HEK293 (cell line): ENCODE results near the gene ADCY6.
A peak's percentile ranks its signal among the peaks of the same experiment; 100 is the strongest.

Experiments
- AEBP2 ChIP-seq: fragments of 450-650 bp; formaldehyde crosslinking; IDR thresholded peaks from 2 replicates; pipeline ENCODE4 v1.5.1; 2016; ENCODE audit warnings: missing biosample characterization, missing genetic modification characterization, borderline replicate concordance
- KLF1 ChIP-seq: fragments of 450-650 bp; formaldehyde crosslinking; IDR thresholded peaks from 2 replicates; pipeline ENCODE4 v1.5.1; 2016; ENCODE audit warnings: missing biosample characterization, missing genetic modification characterization
- PRDM2 ChIP-seq: fragments of 450-650 bp; formaldehyde crosslinking; IDR thresholded peaks from 2 replicates; pipeline ENCODE4 v1.5.1; 2016; ENCODE audit warnings: missing biosample characterization, missing genetic modification characterization, borderline replicate concordance
- PRDM4 ChIP-seq: fragments of 450-650 bp; formaldehyde crosslinking; IDR thresholded peaks from 2 replicates; pipeline ENCODE4 v1.5.1; 2017; ENCODE audit warnings: missing biosample characterization, missing genetic modification characterization
- SCRT1 ChIP-seq: fragments of 450-650 bp; formaldehyde crosslinking; IDR thresholded peaks from 2 replicates; pipeline ENCODE4 v1.5.1; 2016; ENCODE audit warnings: missing biosample characterization, missing genetic modification characterization, borderline replicate concordance
- SETDB1 ChIP-seq: IDR thresholded peaks from one replicate; pipeline ENCODE4 v1.6.1; 2017; ENCODE audit warnings: mild to moderate bottlenecking, low read length, moderate library complexity, mixed read lengths; ENCODE audit not compliant: insufficient read length
- ZBTB1 ChIP-seq: fragments of 450-650 bp; formaldehyde crosslinking; IDR thresholded peaks from 2 replicates; pipeline ENCODE4 v1.5.1; 2016; ENCODE audit warnings: missing biosample characterization, missing genetic modification characterization
- ZBTB17 ChIP-seq: fragments of 450-650 bp; formaldehyde crosslinking; IDR thresholded peaks from 2 replicates; pipeline ENCODE4 v1.5.1; 2016; ENCODE audit warnings: missing biosample characterization, missing genetic modification characterization
- ZBTB21 ChIP-seq: fragments of 450-650 bp; formaldehyde crosslinking; IDR thresholded peaks from 2 replicates; pipeline ENCODE4 v1.5.1; 2017; ENCODE audit warnings: missing biosample characterization, missing genetic modification characterization
- ZBTB8A ChIP-seq: fragments of 450-650 bp; formaldehyde crosslinking; IDR thresholded peaks from 2 replicates; pipeline ENCODE4 v1.5.1; 2016; ENCODE audit warnings: missing biosample characterization, missing genetic modification characterization
- ZFHX2 ChIP-seq: fragments of 450-650 bp; formaldehyde crosslinking; conservative IDR thresholded peaks from 2 replicates; pipeline ENCODE4 v1.5.1; 2016; ENCODE audit warnings: missing biosample characterization, missing genetic modification characterization
- ZFP41 ChIP-seq: fragments of 450-650 bp; formaldehyde crosslinking; IDR thresholded peaks from 2 replicates; pipeline ENCODE4 v1.5.1; 2016; ENCODE audit warnings: missing biosample characterization, missing genetic modification characterization, borderline replicate concordance
- ZIC2 ChIP-seq: fragments of 450-650 bp; formaldehyde crosslinking; IDR thresholded peaks from 2 replicates; pipeline ENCODE4 v1.5.1; 2016; ENCODE audit warnings: missing biosample characterization, missing genetic modification characterization
- ZNF132 ChIP-seq: fragments of 450-650 bp; formaldehyde crosslinking; IDR thresholded peaks from 2 replicates; pipeline ENCODE4 v1.5.1; 2017; ENCODE audit warnings: missing biosample characterization, missing genetic modification characterization, borderline replicate concordance
- ZNF169 ChIP-seq: fragments of 450-650 bp; formaldehyde crosslinking; IDR thresholded peaks from 2 replicates; pipeline ENCODE4 v1.5.1; 2016; ENCODE audit warnings: missing biosample characterization, missing genetic modification characterization
- ZNF248 ChIP-seq: fragments of 450-650 bp; formaldehyde crosslinking; IDR thresholded peaks from 2 replicates; pipeline ENCODE4 v1.5.1; 2017; ENCODE audit warnings: missing biosample characterization, missing genetic modification characterization
- ZNF302 ChIP-seq: fragments of 450-650 bp; formaldehyde crosslinking; IDR thresholded peaks from 2 replicates; pipeline ENCODE4 v1.5.1; 2016; ENCODE audit warnings: missing biosample characterization, missing genetic modification characterization, low read depth
- ZNF362 ChIP-seq: fragments of 450-650 bp; formaldehyde crosslinking; IDR thresholded peaks from 2 replicates; pipeline ENCODE4 v1.5.1; 2016; ENCODE audit warnings: missing biosample characterization, missing genetic modification characterization
- ZNF416 ChIP-seq: fragments of 450-650 bp; formaldehyde crosslinking; IDR thresholded peaks from 2 replicates; pipeline ENCODE4 v1.5.1; 2016; ENCODE audit warnings: missing biosample characterization, missing genetic modification characterization
- ZNF426 ChIP-seq: fragments of 450-650 bp; formaldehyde crosslinking; IDR thresholded peaks from 2 replicates; pipeline ENCODE4 v1.5.1; 2017; ENCODE audit warnings: missing biosample characterization, missing genetic modification characterization, mild to moderate bottlenecking, inconsistent platforms, moderate library complexity
- ZNF488 ChIP-seq: fragments of 450-650 bp; formaldehyde crosslinking; IDR thresholded peaks from 2 replicates; pipeline ENCODE4 v1.5.1; 2016; ENCODE audit warnings: missing biosample characterization, missing genetic modification characterization
- ZNF510 ChIP-seq: fragments of 450-650 bp; formaldehyde crosslinking; IDR thresholded peaks from 2 replicates; pipeline ENCODE4 v1.5.1; 2018; ENCODE audit warnings: mild to moderate bottlenecking, missing genetic modification characterization, missing biosample characterization; ENCODE audit not compliant: insufficient replicate concordance
- ZNF585B ChIP-seq: fragments of 450-650 bp; formaldehyde crosslinking; IDR thresholded peaks from 2 replicates; pipeline ENCODE4 v1.5.1; 2016; ENCODE audit warnings: missing biosample characterization, missing genetic modification characterization
- ZNF610 ChIP-seq: fragments of 450-650 bp; formaldehyde crosslinking; IDR thresholded peaks from 2 replicates; pipeline ENCODE4 v1.5.1; 2016; ENCODE audit warnings: missing biosample characterization, missing genetic modification characterization, borderline replicate concordance
- ZNF670 ChIP-seq: fragments of 450-650 bp; formaldehyde crosslinking; IDR thresholded peaks from 2 replicates; pipeline ENCODE4 v1.5.1; 2016; ENCODE audit warnings: missing biosample characterization, missing genetic modification characterization, low read depth
- ZNF768 ChIP-seq: fragments of 450-650 bp; formaldehyde crosslinking; IDR thresholded peaks from 2 replicates; pipeline ENCODE4 v1.5.1; 2018; ENCODE audit warnings: missing biosample characterization, mild to moderate bottlenecking, missing genetic modification characterization
- ZSCAN23 ChIP-seq: fragments of 450-650 bp; formaldehyde crosslinking; IDR thresholded peaks from 2 replicates; pipeline ENCODE4 v1.5.1; 2016; ENCODE audit warnings: missing biosample characterization, missing genetic modification characterization

The ADCY6 gene

GRCh38 chr12:48716493-48717251 is 72.2 kb downstream of the ADCY6 start, which contains the start of gene CCNT1 (continued):
- no peak for TF ChIP-seq ZNF488 (tag by site-specific recombination)
- TF ChIP-seq ZNF169 (tag by site-specific recombination): peak; percentile 53; the same call in 1 of the 2 replicates
- no peak for TF ChIP-seq ZNF416 (tag by site-specific recombination)
- TF ChIP-seq ZBTB8A (tag by site-specific recombination): peak; percentile 99
- TF ChIP-seq ZFHX2 (tag by site-specific recombination): peak; percentile 98
- TF ChIP-seq ZNF132 (tag by site-specific recombination): no peak
- peak; percentile 25; the same call in 1 of the 2 replicates for TF ChIP-seq ZIC2
- TF ChIP-seq ZNF248 (tag by site-specific recombination): no peak
- peak; percentile 85 for TF ChIP-seq ZBTB17
- TF ChIP-seq SETDB1: peak; percentile 48
- TF ChIP-seq SCRT1: no peak
- peak; percentile 98 for TF ChIP-seq ZBTB21 (tag by site-specific recombination)
- peak; percentile 99 for TF ChIP-seq ZNF362 (tag by site-specific recombination)
- no peak for TF ChIP-seq ZNF768 (tag by site-specific recombination)
- TF ChIP-seq ZNF302 (tag by site-specific recombination): no peak
- TF ChIP-seq ZNF670 (tag by site-specific recombination): no peak
- TF ChIP-seq PRDM4 (tag by site-specific recombination): peak; percentile 59
- TF ChIP-seq ZNF610 (tag by site-specific recombination): peak; percentile 34; the same call in 1 of the 2 replicates
- TF ChIP-seq ZNF510 (tag by site-specific recombination): no peak
- peak; percentile 82; the same call in 1 of the 2 replicates for TF ChIP-seq ZSCAN23 (tag by site-specific recombination)
- TF ChIP-seq ZBTB1 (tag by site-specific recombination): no peak; the same call in 1 of the 2 replicates
- TF ChIP-seq ZNF426 (tag by site-specific recombination): no peak
- TF ChIP-seq ZNF585B: no peak
- TF ChIP-seq KLF1 (tag by site-specific recombination): peak; percentile 98
- TF ChIP-seq PRDM2: no peak
- TF ChIP-seq ZFP41 (tag by site-specific recombination): no peak
- TF ChIP-seq AEBP2: no peak
